ENCODE data around the gene UACA.

DNA sequence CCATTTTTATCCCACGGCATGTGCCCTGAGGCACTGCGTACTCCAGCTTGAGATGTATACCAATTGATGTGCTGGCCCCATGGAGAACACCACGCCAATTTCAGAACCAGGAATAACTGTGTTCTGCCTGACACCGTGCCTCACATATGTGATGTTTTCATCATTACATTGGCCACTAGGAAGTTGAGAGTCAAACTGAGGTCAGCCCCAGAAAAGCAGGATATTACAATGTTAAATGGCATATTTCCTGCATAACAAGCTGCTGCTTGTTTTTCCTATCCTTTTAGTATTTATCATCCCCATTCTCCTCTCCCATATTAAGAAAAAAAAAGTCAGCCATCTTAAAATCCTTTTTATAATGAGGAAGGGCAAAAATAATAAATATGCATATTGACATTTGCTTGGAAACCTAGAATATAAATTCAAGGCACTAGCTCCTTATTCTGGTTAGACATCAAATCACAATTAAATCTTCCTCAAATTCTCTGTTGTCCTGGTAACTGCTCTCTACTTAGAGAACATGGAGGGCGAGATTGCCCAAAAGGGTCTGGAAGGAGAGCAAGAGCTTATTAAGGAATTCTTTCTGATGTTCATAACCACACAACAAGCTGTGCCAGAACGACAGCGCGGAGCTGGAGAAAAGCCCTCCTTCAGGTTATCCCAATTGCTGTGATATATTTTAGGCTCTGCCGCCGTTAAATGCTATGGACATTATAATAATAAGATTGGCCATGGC is 112.6 kb downstream of the UACA start:
- no peak for TF ChIP-seq CREB1 (CRISPR knock-in tag; IDR thresholded peaks at IDR 0.05; ENCODE audit: low read depth)
- TF ChIP-seq, protein P1, sequence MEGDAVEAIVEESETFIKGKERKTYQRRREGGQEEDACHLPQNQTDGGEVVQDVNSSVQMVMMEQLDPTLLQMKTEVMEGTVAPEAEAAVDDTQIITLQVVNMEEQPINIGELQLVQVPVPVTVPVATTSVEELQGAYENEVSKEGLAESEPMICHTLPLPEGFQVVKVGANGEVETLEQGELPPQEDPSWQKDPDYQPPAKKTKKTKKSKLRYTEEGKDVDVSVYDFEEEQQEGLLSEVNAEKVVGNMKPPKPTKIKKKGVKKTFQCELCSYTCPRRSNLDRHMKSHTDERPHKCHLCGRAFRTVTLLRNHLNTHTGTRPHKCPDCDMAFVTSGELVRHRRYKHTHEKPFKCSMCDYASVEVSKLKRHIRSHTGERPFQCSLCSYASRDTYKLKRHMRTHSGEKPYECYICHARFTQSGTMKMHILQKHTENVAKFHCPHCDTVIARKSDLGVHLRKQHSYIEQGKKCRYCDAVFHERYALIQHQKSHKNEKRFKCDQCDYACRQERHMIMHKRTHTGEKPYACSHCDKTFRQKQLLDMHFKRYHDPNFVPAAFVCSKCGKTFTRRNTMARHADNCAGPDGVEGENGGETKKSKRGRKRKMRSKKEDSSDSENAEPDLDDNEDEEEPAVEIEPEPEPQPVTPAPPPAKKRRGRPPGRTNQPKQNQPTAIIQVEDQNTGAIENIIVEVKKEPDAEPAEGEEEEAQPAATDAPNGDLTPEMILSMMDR (conservative IDR thresholded peaks at IDR 0.05; ENCODE audit: low read depth in 2 of 2), result no peak
- no peak for TF ChIP-seq POLR2AphosphoS5 (IDR thresholded peaks at IDR 0.05; ENCODE audit: low read depth)
- TF ChIP-seq EZH2phosphoT487 (IDR thresholded peaks at IDR 0.05; ENCODE audit: unreplicated experiment), result no peak
- no peak for TF ChIP-seq EZH2 (IDR thresholded peaks at IDR 0.05; ENCODE audit: low read depth, unreplicated experiment)
- TF ChIP-seq NANOG (IDR thresholded peaks at IDR 0.05; ENCODE audit: borderline replicate concordance), result no peak

Measured in GM23338 (cell line).